OCI-LY3 (cell line): ENCODE measurements around the gene LRGUK.

Experiments
- CTCF ChIP-seq: fragments of 200-600, 300-600 bp; sonication (generic); IDR thresholded peaks from 2 replicates; pipeline ENCODE4 v1.5.1; 2014; ENCODE audit warnings: antibody characterized with exemption, low read length, low read depth
- EZH2phosphoT487 ChIP-seq: fragments of 200-600 bp; shearing (Covaris generic); IDR thresholded peaks from 2 replicates; pipeline ENCODE4 v1.6.1; 2018; ENCODE audit warnings: antibody characterized with exemption, mixed run types, low read depth

- TF ChIP-seq CTCF: no peak
- no peak for TF ChIP-seq EZH2phosphoT487
Observed at GRCh38 chr7:134085311-134085710, 41.8 kb upstream of the LRGUK start.
